Adipocyte (in vitro differentiated cells): ENCODE measurements around the gene SLC2A4RG.

ENCODE experiments used
- DNase-seq: peaks from one replicate; pipeline ENCODE4 v3.0.0-alpha.2; 2015; ENCODE audit warnings: low read depth
- H3K27me3 ChIP-seq: replicated peaks from 2 replicates; pipeline ENCODE4 v1.7.0; 2013; ENCODE audit warnings: mild to moderate bottlenecking, low read length, moderate library complexity; ENCODE audit not compliant: control insufficient read depth, insufficient read depth
- H3K36me3 ChIP-seq: 2 replicates; pipeline ENCODE4 v1.7.0; 2013; ENCODE audit warnings: low read length, mild to moderate bottlenecking, moderate library complexity; ENCODE audit not compliant: control insufficient read depth, insufficient read depth, severe bottlenecking
- H3K4me1 ChIP-seq: 2 replicates; pipeline ENCODE4 v1.7.0; 2013; ENCODE audit warnings: mild to moderate bottlenecking, low read length, moderate library complexity; ENCODE audit not compliant: control insufficient read depth, insufficient read depth
- H3K4me3 ChIP-seq: 2 replicates; pipeline ENCODE4 v1.7.0; 2013; ENCODE audit warnings: mild to moderate bottlenecking, low read length, moderate library complexity
- H3K9ac ChIP-seq: 2 replicates; pipeline ENCODE4 v1.7.0; 2013; ENCODE audit warnings: mild to moderate bottlenecking, low read length, moderate library complexity
- H3K9me3 ChIP-seq: 2 replicates; pipeline ENCODE4 v1.7.0; 2013; ENCODE audit warnings: mild to moderate bottlenecking, low read length, moderate library complexity; ENCODE audit not compliant: control insufficient read depth

The SLC2A4RG gene, protein sequence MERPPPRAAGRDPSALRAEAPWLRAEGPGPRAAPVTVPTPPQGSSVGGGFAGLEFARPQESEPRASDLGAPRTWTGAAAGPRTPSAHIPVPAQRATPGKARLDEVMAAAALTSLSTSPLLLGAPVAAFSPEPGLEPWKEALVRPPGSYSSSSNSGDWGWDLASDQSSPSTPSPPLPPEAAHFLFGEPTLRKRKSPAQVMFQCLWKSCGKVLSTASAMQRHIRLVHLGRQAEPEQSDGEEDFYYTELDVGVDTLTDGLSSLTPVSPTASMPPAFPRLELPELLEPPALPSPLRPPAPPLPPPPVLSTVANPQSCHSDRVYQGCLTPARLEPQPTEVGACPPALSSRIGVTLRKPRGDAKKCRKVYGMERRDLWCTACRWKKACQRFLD

DNA sequence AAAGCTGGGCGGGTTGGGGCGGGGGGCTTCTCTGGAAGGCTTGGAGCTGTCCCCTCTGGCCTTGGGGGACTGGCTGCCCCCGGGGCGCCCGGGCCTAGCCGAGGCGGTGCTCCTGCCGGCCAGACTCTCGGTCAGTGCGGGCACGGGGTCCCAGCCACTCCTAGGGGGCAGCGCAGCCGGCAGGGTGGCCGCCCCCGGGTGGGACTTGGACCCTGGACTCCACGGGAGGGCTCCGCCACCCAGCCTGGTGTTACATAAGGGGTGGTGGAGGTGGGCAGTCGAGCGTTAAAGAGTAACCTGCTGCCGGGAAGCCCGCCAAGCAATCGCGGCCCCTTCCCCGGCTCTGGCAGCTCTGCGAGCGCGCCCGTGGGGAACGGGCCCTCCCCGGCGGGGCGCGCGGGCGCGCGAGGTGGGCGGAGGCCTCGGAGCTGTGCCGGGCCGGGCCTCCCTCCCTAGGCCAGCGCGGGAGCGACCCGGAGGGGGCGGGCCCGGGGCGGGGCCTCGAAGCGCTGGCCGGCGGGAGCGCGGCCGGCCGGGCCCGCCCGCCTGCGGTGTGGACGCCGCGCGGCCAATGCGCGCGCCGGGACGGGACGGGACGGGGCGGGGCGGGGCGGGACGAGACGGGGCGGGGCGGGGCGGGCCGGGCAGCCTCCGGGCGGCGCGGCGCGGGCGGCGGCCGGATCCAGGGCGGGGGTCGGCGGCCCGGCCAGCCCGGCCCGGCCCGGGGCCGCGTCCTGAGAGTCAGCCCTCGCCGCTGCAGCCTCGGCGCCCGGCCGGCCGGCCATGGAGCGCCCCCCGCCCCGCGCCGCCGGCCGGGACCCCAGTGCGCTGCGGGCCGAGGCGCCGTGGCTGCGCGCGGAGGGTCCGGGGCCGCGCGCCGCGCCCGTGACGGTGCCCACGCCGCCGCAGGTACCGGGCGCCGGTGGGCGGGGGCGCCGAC is at the start of gene SLC2A4RG:
Gene SLC2A4RG, plus strand, starts transcription at position 647 of the 940 bp plus-strand sequence. Its CDS starts 137 bp downstream, at position 784.
- no peaks in the 10 kb centered on the region for H3K27me3 ChIP-seq
- peaks cover 37% of the 10 kb centered on the region for H3K36me3 ChIP-seq
- peak within 1 kb of the TSS; percentile 79 for H3K4me3 ChIP-seq
- H3K9ac ChIP-seq, result peak within 1 kb of the TSS; percentile 91
- H3K4me1 ChIP-seq, result peaks cover 18% of the 10 kb centered on the region
- peak; percentile 95 for DNase-seq
- no peaks in the 10 kb centered on the region for H3K9me3 ChIP-seq

DNA sequence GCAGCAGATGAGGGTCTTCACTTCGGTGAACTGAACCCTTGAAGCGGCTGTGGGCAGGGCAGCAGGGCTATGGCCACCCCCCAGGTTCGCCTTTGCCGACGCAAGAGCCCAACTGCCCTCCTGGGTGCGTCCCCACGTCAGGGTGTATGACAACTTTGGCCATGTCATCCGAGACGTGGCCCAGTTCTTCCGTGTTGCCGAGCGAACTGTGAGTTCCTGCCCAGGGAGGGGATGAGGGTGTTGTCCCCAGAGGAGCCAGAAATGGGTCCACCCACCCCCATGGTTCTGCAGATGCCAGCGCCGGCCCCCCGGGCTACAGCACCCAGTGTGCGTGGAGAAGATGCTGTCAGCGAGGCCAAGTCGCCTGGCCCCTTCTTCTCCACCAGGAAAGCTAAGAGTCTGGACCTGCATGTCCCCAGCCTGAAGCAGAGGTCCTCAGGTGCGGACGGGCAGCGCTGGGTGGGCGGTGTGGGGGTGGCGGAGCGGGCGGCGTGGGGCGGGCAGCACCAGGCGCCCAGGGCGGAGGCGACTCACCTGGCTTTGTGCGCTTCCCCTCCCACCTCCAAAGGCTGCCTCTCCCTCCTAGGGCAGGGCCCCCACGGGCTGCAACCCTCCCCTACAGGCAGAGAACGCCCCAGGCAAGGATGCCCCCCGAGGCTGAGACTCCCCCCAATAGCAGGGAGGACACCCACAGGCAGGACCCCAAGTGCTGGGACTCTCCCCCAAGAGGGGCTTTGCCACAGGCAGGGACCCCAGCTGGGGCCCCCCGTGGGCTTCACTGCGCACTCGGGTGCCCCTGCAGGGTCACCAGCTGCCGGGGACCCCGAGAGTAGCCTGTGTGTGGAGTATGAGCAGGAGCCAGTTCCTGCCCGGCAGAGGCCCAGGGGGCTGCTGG is 49.3 kb upstream of the SLC2A4RG start:
- no peaks in the 10 kb centered on the region for H3K9me3 ChIP-seq
- H3K9ac ChIP-seq, result no peak overlapping the region
- H3K4me3 ChIP-seq, result no peak overlapping the region
- no peaks in the 10 kb centered on the region for H3K27me3 ChIP-seq
- DNase-seq, result no peak
- H3K4me1 ChIP-seq, result peaks cover 23% of the 10 kb centered on the region
- H3K36me3 ChIP-seq, result no peaks in the 10 kb centered on the region

DNA sequence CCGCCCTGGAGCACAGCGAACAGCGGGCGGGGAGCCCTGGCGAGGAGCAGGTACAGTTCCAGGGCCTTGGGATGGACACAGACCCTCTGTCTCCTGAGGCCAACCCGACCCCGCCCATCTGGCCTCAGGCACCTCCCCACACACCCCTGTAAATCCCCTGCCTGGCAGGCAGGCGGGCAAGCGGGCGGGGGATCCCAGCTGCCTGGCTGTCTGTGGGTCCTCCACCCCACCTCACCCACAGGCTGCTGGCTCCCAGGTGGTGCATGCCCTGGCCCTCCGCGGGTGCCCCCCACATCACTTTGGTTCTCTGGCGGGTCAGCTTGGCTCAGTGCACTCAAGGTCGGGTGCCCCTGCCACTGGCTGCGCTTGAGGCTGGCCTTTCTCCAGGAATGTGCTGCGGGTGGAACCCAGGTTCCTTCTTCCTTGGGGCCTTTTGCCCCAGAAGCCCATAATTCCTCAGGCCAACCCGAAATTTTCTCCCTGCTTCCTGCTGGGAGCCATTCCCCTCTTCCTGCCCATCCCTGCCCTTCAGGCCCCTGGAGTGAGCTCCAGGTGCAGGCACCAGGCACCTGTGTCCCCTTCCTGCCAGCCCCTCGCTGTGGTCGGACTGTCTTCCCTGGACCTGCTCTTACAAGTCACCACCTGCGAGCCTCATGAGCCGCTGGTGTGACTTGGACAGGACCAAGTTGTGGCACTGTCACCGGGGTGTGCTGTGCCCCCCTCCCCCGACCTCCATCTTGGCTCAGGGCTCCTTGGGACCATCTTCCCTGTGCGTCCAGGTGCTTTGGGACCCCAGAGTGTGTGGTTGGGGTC is 48.5 kb upstream of the SLC2A4RG start:
- no peak overlapping the region for H3K9ac ChIP-seq
- H3K36me3 ChIP-seq, result no peaks in the 10 kb centered on the region
- DNase-seq, result no peak
- no peaks in the 10 kb centered on the region for H3K9me3 ChIP-seq
- H3K4me1 ChIP-seq, result peaks cover 23% of the 10 kb centered on the region
- H3K4me3 ChIP-seq, result no peak overlapping the region
- no peaks in the 10 kb centered on the region for H3K27me3 ChIP-seq

DNA sequence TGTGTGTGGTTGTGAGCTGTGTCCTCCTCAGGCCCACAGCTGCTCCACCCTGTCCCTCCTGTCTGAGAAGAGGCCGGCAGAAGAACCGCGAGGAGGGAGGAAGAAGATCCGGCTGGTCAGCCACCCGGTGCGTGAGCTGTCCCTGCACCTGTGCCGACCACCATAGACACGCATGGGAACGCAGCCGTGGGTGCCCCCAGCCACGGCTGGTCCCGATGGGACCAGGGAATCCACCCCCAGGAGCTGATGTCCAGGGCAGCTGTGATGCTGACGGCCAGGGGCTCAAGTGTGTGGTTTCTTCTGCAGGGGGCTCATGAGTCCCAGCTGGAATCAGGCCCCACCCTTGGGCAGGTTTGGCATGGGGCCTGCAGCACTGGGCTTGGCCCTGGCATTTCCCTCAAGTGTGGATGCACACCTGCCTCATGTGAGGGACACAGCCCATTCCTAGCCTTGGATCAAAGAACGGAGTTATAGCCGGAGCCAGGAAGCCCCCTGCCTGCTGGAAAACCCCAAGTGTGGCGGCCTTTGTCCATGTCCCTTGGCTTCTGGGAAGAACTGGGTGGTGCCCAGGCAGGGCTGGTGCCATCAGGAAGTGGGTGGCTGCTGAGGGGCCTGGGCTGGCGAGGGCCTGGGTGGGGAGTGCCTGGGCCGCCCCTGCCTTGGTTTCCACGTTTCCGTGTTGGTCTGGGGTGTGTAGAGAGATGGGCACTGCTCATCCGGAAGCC is 47.7 kb upstream of the SLC2A4RG start:
- DNase-seq, result no peak
- Histone ChIP-seq H3K4me1 (peaks cover 20% of the 10 kb centered on the region), H3K36me3 (no peaks in the 10 kb centered on the region), H3K9me3 (no peaks in the 10 kb centered on the region), H3K27me3 (no peaks in the 10 kb centered on the region), H3K4me3 (no peak overlapping the region), H3K9ac (no peak overlapping the region)

DNA sequence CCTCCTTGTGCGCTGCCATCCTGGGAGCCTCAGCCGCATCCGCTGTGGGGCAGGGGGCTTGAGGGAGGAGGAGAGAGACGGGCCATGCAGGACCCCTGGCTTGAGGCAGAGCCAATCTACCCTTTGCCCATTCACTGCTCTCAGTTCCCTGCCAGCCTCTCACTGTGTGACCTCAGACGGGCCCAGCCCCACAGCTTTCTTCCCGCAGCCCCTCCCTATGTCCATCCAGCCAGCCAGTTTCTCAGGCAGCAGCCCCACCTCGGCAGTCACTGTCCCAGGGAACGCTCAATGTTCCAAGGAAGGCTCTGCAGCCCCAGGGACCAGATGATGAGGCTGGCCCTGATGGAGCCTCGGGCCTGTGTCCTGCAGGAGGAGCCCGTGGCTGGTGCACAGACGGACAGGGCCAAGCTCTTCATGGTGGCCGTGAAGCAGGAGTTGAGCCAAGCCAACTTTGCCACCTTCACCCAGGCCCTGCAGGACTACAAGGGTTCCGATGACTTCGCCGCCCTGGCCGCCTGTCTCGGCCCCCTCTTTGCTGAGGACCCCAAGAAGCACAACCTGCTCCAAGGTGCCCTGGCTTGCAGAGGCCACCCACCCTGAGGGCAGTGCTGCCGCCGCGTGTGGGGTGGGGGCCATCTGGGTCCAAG is 47.0 kb upstream of the SLC2A4RG start:
- H3K27me3 ChIP-seq, result no peaks in the 10 kb centered on the region
- H3K9ac ChIP-seq, result no peak overlapping the region
- no peaks in the 10 kb centered on the region for H3K36me3 ChIP-seq
- peak; percentile 23 for DNase-seq
- no peaks in the 10 kb centered on the region for H3K9me3 ChIP-seq
- no peak overlapping the region for H3K4me3 ChIP-seq
- H3K4me1 ChIP-seq, result peaks cover 20% of the 10 kb centered on the region

DNA sequence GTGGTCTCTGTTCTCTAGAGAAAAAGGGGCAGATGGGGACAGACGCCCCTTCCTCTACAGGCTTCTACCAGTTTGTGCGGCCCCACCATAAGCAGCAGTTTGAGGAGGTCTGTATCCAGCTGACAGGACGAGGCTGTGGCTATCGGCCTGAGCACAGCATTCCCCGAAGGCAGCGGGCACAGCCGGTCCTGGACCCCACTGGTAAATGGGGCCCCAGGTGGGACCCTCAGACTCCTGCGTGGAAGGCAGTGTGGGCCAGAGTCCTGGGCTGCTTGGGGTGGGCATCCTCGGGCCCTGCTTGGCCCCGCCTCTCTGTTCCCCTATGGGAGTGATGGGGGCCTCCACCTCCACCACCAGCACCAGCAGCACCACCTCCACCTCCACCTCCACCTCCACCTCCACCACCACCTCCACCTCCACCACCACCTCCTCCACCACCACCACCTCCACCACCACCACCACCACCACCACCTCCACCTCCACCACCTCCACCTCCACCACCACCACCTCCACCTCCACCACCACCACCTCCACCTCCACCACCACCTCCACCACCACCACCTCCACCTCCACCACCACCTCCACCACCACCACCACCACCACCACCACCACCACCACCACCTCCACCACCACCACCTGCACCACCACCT is 46.4 kb upstream of the SLC2A4RG start:
- DNase-seq, result no peak
- H3K9ac ChIP-seq, result no peak overlapping the region
- H3K27me3 ChIP-seq, result no peaks in the 10 kb centered on the region
- no peaks in the 10 kb centered on the region for H3K36me3 ChIP-seq
- H3K9me3 ChIP-seq, result no peaks in the 10 kb centered on the region
- no peak overlapping the region for H3K4me3 ChIP-seq
- peaks cover 21% of the 10 kb centered on the region for H3K4me1 ChIP-seq

DNA sequence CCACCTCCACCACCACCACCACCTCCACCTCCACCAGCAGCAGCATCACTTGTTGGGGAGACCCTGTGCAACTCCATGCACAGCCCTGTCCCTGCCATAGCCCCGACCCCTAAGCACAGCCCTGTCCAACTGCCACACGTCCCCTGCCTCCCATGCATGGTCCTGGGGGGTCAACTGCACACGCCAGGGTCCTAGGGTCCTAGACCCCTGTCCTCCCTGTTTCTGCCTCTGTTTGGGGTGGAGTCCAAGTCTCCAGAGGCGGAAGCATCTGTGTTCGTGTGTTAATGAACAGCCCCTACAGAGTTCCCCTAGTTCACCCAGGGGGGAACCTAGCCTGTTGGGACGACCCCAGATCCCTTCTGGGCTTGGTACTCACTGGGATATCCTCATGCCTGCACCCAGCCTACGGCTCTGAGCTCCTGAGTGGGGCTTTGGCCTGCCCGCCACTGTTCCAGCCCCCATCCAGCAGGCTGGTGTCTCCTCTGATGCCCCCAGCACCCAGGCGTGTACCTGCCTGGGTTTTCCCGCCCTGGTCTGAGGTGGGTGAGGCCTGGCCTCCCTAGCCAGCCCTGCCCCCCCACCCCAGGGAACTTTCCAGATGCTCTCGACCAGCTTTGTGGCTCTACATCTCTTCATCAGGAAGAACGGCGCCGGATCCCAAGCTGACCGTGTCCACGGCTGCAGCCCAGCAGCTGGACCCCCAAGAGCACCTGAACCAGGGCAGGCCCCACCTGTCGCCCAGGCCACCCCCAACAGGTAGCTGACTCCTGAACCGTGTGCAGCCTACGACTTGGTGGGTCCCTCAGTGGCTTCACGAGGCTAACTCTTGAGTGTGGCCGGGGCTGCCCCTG is 45.6 kb upstream of the SLC2A4RG start:
- Histone ChIP-seq H3K9me3 (no peaks in the 10 kb centered on the region), H3K27me3 (no peaks in the 10 kb centered on the region), H3K36me3 (no peaks in the 10 kb centered on the region), H3K4me1 (peaks cover 29% of the 10 kb centered on the region), H3K9ac (no peak overlapping the region), H3K4me3 (no peak overlapping the region)
- no peak for DNase-seq

DNA sequence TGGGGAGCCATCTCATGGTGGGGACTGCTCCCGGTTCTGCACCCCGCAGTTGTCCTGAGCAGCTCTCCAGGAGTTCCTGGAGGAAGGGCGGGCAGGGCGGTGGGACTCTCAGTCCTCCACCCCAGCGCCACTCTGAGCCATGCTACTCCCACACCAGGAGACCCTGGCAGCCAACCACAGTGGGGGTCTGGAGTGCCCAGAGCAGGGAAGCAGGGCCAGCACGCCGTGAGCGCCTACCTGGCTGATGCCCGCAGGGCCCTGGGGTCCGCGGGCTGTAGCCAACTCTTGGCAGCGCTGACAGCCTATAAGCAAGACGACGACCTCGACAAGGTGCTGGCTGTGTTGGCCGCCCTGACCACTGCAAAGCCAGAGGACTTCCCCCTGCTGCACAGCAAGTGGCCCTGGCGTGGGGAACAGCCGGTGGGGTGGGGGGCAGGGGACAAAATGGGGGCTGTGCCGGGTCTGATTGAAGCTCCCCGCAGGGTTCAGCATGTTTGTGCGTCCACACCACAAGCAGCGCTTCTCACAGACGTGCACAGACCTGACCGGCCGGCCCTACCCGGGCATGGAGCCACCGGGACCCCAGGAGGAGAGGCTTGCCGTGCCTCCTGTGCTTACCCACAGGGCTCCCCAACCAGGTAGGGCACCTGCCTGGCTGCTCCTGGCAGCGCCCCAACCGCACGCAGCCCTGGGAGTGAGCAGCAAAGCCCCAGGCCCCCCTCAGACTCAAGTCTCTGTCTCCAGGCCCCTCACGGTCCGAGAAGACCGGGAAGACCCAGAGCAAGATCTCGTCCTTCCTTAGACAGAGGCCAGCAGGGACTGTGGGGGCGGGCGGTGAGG is 44.8 kb upstream of the SLC2A4RG start:
- DNase-seq, result no peak
- Histone ChIP-seq H3K9ac (no peak overlapping the region), H3K4me1 (peaks cover 37% of the 10 kb centered on the region), H3K27me3 (no peaks in the 10 kb centered on the region), H3K9me3 (no peaks in the 10 kb centered on the region), H3K4me3 (no peak overlapping the region), H3K36me3 (no peaks in the 10 kb centered on the region)
